HG03064 (cell line): ENCODE data around the gene CGA.

Experiments
- ATAC-seq: cut with Tn5 transposase; IDR thresholded peaks from one replicate; pipeline ENCODE4 v1.9.1; 2021; ENCODE audit warnings: low read depth; ENCODE audit not compliant: unreplicated experiment

CGA gene

DNA sequence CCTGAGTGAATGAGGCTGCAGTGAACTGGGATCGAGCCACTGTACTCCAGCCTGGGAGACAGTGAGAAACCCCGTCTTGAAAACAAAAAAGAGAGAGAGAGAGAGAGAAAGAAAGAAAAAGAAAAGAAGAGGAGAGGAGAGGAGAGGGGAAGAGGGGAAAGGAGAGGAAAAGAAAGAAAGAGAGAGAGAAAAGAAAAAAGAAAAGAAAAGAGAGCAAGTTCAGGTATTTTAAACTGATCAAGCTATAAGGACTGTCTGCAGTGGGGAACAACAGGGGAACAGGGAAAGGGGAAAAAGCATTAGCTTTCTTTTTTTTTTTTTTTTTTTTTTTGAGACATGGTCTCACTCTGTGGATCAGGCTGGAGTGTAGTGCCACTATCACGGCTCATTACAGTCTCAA is 2.5 kb downstream of the CGA start:
- no peak for ATAC-seq

DNA sequence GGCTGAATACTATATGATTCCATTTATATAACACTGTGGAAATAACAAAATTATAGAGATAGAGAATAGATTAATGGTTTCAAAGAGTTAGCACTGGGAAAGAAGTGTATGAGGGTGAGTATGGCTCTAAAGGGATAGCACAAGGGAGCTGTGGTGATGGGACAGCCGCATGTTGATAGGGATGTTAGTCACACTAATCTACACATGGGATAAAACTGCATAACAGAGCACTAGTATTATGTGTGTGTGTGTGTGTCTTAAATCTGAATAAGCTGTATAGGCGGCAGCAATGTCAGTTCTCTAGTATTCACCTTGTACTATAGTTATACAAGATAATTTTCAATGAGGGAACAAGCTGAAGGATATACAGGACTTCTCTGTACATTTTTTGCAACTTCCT is 5.8 kb downstream of the CGA start:
- no peak for ATAC-seq

- no peak for ATAC-seq
These were observed 6.8 kb downstream of the CGA start for GRCh38 chr6:87088076-87088475.

- no peak for ATAC-seq
These were observed 12.7 kb downstream of the CGA start for GRCh38 chr6:87082160-87082721.

DNA sequence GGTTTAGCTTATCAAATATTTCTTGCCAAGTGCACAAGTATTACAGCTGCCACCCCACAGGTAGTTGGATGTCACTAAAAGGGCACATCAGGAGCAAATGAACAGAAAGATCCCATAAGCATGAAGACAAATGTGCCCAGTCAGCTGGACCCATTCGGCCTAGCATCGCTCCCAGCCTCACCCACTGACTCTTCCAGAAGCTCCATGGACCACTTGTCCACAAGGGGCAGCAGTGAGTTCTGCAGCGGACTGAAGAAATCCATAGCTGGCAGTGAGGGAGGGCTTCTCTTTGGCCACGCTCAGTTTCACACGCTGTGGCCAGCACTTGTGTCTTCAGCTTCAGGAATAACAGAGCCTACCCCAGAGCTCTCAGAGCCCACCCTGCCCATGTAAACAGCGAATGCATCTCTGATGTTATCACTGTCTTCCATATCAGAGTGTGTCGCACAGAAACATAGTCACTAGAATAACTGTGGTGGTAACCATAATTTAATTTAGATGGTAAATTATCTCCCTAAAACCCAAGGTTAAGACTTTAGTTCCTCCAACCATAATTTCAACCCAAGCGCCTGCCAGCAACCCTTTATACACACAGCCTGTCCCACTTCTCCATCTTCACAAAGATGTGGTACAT is 15.8 kb downstream of the CGA start:
- ATAC-seq = peak; percentile 70

- ATAC-seq = no peak
These were observed 19.7 kb downstream of the CGA start for GRCh38 chr6:87075168-87075567.

DNA sequence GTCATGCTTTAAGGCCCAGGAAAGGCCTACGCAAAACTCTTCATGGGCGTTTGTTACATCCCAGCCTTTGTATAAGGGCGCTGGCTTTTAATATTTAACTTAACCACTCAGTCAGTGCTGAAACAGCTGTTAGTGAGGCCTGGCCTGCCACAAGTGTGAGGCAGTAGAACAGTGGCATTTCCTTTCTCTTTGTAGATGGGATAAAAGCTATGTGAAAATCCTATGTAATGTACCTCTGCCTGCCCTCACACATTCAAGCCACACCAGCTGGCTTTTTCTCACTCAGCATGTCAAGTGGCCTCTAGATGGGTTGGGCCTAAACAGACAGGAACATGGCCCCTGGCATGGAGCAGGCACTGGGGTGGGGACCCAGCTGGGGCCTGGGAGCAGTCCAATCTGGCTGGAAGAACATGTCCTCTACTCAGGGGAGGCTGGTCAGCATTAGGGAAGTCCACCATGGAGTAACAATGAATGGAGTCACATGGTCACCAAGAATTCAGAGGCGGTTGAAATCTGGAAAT is 20.7 kb downstream of the CGA start:
- ATAC-seq = no peak

DNA sequence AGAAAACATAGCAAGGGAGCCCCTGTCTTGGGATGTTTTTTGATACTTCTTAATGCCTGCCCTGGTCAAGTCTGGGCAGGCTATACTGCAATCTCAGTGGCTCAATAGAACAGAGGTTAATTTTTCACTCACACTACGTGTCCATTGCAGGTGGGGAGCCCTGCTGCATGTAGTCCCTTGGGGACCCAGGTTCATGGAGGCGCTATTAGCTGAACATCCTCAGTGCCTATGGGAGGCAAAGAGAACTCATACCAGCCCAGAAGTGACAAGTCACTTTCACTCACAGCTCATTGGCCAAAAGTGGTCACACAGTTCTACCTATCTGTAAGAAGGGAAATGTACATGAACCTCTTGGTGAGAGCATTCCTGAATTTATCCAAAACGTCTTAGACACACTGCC is 23.2 kb downstream of the CGA start:
- ATAC-seq = no peak

DNA sequence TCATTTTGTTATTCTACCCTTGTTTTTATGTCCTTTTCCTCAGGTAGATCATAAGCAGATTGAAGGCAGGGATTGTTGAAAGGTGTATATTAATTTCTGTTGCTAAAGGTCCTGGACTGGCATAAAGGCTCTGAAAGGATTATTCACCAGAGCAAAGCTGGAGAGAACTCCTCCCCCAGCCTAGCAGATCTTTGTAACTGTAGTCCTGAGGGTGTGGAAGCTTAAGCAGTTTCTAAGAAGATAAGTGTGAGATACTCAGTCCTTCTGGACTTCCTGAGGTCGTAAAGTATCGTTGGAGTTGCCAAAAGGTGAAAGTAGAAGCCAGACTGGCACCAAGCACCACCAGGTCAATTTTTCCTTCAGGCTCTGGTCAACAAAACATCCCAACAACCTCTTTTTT is 24.2 kb downstream of the CGA start:
- ATAC-seq = no peak

- no peak for ATAC-seq
These were observed 26.1 kb downstream of the CGA start for GRCh38 chr6:87068795-87069194.

- no peak for ATAC-seq
These were observed 28.2 kb downstream of the CGA start for GRCh38 chr6:87066449-87067333.

DNA sequence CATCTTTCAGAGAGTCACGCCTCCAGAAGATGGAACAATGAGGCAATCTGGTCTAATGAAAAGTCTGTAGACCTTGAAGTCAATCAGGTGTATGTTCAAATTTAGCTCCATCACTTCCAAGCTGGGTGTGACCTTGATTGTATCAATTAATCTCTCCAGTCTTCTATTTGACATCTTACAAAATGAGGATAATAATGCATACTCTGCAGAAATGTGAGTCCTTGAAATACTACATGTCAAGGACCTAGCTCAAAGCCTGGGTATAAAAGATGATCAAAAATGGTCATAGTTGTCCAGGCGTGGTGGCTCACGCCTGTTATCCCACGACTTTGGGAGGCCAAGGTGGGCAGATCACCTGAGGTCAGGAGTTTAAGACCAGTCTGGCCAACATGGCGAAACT is 29.8 kb downstream of the CGA start:
- no peak for ATAC-seq

- ATAC-seq = no peak
These were observed 35.0 kb downstream of the CGA start for GRCh38 chr6:87059943-87060342.

- ATAC-seq = peak; percentile 59
These were observed 40.6 kb downstream of the CGA start for GRCh38 chr6:87054143-87054833.

- no peak for ATAC-seq
These were observed 41.6 kb downstream of the CGA start for GRCh38 chr6:87053312-87053711.

DNA sequence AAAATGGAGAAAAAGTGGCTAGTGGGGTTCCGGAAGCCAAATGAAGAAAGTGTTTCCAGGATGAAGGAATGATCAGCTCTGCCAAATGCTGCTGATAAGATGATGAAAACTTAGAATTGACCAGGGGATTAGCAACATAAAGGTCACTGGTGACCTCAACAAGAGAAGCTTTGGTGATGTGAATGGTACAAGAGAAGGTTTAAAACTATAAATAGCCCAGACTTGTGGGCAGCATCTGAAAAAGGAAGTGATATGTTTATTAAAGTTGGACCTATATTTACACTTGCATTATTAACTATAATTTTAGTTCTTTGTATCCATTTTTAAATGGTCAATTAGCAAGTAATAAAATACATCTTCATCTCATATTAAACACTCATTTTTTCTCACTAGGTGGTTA is 45.1 kb downstream of the CGA start:
- ATAC-seq = no peak

DNA sequence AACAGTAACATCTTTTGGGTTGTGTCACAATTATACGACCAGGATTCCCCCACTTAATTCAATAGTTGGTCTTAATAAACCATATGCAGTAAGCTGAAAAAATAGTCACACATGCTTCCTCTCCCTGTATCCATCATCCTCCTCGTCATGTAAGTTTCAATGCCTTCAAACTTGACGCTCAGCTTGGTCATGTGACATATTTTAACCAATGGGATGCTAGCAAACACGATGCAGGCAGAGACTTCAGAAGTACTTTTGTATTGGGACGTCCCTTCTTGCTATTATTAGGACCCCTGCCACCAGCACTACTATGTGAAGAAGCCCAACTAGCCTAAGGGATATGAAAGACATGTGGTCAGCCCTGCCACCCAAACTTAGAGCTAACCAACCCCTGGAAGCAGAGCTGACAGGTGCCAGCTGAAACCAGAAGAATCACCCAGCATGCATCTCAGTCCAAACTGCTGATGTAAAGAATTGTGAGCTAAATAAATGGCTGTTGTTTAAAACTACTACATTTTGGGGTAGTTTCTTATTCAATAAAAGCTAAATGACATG is 49.3 kb downstream of the CGA start:
- no peak for ATAC-seq

DNA sequence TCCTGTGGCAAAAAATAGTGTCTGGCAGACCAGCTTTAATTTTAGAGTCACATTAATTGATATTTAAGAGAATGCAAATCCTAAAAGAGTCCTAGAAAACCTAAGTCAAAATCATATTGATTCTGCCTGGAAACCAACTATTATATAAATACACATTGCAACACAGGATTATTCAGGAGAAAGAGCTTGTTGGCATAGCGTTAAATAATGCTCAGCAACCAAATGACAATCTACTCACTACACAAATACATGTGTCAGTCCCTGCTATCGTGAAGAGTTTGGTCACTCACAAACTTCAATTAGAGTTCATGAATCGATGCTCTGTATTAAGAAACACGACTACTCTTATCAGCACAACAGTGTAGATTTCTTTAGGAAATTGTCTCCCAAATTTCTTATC is 54.2 kb downstream of the CGA start:
- ATAC-seq = no peak
